Measurements from ENCODE around the gene DST. TPM values are rescaled to one million over a fixed set of nuclear protein-coding genes. Genes with fewer than 3 reads are reported as not detected.

The DST gene
- 100 to 1,000 TPM; 189 to 276 (median 219) TPM for total RNA-seq

DNA sequence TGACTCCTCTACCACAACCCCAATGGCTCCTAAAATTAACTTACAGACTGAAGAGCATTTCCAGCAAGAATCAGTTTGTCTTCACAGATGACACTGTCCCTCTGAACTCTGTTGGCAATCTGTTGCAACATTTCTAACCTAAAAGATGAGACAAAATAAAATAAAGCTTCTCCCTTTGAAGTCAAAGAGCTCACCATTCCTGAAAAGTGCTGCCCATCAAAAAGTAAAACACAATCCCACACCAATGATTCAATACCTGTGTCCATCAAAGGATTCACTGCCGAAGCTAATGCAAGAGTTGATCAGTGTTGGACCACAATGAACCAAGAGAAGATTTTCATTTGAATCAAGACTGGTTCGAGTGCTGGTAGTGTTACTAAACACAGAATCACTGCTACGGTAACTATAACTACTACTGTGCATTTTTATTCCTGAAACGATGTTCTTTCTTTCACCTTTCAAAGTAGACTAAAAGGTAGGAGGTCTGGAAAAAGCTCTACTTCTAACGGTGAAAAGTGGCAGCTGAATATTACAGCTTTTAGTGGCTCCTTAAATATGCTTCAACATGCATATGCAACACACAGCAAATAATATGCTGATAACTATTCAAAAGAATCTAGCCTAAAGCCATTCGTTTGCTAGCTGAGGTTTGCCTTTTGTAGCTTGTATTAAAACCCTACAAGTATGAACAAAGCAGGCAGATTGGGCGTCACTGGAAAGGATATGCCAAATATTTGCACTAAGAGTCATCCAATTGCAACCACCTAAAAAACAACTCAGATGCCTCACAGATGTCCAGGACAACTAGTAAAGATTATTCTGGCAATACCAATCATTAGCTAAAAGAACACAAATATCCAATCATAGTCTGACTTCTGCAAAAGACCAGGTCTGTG, at the start of gene DST:
Gene DST (minus strand): TSS at position 524 of the 896 bp plus-strand sequence.
- TF ChIP-seq, protein P1, sequence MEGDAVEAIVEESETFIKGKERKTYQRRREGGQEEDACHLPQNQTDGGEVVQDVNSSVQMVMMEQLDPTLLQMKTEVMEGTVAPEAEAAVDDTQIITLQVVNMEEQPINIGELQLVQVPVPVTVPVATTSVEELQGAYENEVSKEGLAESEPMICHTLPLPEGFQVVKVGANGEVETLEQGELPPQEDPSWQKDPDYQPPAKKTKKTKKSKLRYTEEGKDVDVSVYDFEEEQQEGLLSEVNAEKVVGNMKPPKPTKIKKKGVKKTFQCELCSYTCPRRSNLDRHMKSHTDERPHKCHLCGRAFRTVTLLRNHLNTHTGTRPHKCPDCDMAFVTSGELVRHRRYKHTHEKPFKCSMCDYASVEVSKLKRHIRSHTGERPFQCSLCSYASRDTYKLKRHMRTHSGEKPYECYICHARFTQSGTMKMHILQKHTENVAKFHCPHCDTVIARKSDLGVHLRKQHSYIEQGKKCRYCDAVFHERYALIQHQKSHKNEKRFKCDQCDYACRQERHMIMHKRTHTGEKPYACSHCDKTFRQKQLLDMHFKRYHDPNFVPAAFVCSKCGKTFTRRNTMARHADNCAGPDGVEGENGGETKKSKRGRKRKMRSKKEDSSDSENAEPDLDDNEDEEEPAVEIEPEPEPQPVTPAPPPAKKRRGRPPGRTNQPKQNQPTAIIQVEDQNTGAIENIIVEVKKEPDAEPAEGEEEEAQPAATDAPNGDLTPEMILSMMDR (IDR thresholded peaks at IDR 0.05; ENCODE audit: low read depth): no peak

DNA sequence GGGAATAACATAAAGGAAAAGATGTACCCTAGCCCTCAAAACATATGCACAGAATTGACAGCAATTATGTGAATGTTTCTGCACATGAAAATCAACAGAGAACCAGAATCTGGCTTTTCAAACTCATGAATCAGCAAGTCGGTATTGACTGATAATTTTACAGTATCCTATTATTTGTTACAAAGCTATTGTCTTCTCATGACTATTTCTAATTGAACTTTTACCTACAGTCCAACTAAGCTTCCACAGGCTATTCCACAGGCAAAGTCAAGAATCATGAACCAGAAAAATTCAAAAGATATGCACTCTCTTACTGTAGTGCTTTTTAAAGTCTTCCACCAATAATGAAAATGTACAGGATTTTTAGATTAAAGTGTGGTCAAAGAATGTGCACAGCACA, 49.1 kb upstream of the DST start:
- TF ChIP-seq, protein P1 (IDR thresholded peaks at IDR 0.05; ENCODE audit: low read depth): no peak

DNA sequence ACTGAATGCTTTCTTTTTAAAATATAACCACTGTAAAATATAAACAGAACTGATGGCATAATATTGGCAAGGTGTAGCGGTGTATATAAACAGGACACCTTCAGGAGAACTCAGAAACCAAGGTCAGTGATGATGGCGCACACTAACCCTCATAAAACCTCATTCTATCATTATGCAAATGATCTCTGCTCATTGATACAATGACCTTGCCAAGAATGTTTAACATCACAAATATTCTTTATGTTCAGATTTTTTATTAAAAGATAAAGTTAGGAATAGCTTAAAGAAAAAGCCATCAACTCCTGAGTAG, 48.6 kb upstream of the DST start:
- TF ChIP-seq, protein P1 (IDR thresholded peaks at IDR 0.05; ENCODE audit: low read depth): no peak

DNA sequence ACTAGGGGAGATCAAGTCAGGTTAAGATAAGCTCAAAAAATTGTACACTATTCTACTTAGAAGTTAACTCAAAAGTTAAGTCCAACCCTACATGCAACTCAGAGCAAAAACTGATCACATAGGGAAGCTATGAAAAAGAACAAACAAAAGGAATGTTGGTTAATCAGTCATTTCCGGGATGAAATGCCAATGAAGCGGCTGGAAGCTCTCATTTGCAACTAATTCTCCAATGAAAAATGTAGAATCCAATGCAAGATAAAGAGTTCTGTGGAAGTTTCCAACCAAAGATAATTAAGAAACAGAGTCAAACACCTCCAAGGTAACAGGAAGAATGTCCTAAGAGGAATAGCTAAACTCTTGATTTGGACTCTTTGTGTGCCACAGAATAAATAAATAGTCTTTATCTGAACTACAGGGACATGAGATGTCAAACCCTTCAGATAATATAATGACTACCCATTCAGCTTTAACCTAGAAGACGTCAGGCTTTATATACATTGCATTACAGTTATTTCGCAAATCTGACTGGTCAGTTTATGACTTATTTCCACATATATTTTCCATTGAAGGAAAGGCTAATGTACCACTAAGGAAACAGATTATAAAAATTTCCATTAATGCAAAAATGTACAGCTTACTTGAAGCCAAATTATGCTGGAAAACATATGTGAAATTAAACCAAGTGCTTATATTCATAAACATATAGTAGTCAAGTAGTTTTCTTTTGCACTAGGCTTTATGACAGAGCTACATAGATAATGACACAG, 48.0 kb upstream of the DST start:
- TF ChIP-seq, protein P1 (IDR thresholded peaks at IDR 0.05; ENCODE audit: low read depth): no peak

DNA sequence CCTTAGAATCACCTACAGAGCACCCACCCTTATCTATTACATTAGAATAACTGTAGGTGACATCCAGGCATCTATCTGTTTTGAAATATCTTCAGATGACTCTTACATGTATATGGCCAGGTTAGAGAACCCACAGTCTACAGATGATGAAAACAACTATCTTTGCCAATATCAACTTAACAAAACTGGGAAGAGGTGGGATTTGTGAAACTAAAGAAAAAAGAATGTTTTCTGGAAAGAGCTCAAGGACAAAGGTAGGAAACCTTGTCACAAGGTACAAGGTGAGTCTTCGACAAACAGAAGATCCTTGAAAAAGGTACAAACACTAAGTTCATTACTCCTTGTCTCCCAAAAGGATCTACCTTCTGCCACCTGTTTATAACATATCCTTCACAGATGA, 47.0 kb upstream of the DST start:
- TF ChIP-seq, protein P1 (IDR thresholded peaks at IDR 0.05; ENCODE audit: low read depth): no peak

DNA sequence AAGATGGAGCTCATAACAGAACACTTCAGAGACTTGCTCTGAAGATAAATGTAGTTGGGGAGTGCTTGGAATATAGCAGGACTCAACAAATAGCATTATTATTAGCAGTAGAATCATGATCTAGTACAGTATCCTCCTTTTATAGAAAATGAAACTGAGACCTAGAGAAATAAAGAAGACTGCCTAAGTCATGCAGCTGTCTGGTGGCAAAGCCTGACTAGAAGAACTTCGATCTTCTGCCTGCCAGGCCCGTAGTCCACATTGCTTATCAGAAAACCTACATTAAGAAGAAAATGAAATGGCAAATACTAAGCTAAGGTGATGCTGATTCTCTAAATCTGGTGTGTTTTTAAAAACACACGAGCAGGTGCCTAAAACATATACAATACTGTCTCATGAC, 46.4 kb upstream of the DST start:
- TF ChIP-seq, protein P1 (IDR thresholded peaks at IDR 0.05; ENCODE audit: low read depth): no peak

DNA sequence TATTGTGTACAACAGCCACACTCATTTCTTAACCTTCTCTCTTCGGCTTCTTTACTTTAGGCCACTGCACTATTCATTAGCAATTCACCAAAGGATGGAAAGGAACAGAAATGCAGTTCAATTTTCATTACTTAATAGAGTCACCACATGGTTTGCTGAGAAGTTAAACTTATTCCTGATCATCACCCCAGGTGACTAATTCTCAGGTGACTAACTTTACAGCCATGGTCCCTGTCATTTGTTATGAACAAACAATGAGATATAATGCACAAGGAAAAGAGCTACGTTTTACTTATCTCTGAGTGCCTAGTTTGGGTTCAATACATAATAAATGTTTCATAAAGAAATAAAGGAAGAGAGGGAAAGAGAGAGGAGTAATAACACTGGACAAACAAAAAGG, 45.8 kb upstream of the DST start:
- TF ChIP-seq, protein P1 (IDR thresholded peaks at IDR 0.05; ENCODE audit: low read depth): no peak

All from subcutaneous adipose tissue (tissue), 4 donors.